GM23338 (cell line): ENCODE results near the gene EHD4.

Experiments
- EZH2phosphoT487 ChIP-seq: fragments of 200-600 bp; sonication (generic); IDR thresholded peaks from one replicate; pipeline ENCODE4 v1.8.1; 2018; ENCODE audit warnings: antibody characterized with exemption; ENCODE audit not compliant: unreplicated experiment
- TF ChIP-seq, protein P1 (sequence below), 2 experiments: fragments of 200-600 bp in 1 of 2; sonication (generic) in 1 of 2; conservative IDR thresholded peaks; 2 replicates each; pipeline versions ENCODE4 v1.5.1 to v1.6.1; 2016 to 2017; ENCODE audit warnings: antibody characterized with exemption in 2 of 2, low read depth in 2 of 2, mild to moderate bottlenecking in 2 of 2, moderate library complexity in 1 of 2

DNA sequence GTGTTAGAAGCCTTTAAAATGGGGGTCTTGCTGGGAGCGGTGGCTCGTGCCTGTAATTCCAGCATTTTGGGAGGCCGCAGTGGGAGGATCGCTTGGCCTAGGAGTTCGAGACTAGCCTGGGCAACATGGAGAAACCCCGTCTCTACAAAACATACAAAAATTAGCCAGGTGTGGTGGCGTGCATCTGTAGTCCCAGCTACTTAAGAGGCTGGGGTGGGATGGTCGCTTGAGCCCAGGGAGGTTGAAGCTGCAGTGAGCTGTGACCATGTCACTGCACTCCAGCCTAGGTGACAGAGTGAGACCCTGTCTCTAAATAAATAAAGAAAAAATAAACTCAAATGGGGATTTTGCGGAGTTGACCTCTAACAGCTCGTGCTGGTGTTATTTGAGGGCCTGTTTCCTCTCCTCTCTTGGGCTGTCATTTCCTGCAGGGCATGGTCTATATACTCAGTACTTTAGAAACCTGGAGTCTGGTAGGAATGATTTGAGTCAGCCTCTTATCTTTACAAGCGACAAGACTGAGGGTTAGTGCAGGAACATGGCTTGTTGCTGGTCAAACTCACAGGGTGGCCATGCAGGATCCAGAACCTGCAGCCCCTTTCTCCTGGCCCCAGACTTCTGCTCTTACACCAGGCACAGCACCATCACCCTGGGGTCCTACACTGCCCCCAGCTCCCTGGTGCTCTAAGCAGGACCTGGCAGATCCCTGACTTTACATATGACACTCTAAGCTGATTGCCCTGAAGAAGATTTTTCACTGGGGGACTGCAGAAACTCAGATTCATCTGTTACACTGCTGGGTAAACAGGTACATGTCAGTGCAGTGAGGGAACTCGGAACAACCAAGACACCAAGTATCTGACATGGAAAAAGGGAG is 15.1 kb downstream of the EHD4 start:
- TF ChIP-seq, protein P1, sequence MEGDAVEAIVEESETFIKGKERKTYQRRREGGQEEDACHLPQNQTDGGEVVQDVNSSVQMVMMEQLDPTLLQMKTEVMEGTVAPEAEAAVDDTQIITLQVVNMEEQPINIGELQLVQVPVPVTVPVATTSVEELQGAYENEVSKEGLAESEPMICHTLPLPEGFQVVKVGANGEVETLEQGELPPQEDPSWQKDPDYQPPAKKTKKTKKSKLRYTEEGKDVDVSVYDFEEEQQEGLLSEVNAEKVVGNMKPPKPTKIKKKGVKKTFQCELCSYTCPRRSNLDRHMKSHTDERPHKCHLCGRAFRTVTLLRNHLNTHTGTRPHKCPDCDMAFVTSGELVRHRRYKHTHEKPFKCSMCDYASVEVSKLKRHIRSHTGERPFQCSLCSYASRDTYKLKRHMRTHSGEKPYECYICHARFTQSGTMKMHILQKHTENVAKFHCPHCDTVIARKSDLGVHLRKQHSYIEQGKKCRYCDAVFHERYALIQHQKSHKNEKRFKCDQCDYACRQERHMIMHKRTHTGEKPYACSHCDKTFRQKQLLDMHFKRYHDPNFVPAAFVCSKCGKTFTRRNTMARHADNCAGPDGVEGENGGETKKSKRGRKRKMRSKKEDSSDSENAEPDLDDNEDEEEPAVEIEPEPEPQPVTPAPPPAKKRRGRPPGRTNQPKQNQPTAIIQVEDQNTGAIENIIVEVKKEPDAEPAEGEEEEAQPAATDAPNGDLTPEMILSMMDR (conservative IDR thresholded peaks at IDR 0.05; ENCODE audit: low read depth in 2 of 2): no peak
- TF ChIP-seq EZH2phosphoT487: no peak
